ENCODE results near the gene ADD2. TPM values are rescaled to one million over a fixed set of nuclear protein-coding genes. Genes with fewer than 3 reads are reported as not detected.

Gene ADD2
- total RNA-seq, 2 donors from 2014 or later, result 0.41 to 1.6 TPM

DNA sequence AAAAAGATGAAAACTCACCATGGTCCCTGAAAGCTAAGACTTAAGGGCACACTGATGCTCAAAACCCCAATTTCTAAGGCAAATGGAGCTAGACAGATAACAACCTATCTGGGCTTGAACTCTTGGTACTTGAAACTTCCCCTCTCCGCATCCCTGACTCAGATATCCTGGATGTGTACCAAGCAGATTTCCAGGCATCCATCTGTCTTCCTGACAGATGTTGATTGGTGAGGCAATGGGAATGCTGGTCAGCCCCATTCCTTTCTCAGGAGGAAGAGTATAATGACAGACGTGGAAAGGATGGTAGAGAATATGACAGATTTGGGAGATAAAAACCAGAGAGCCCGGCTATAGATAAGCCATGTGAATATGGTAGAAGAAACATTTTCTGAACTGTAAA lies 69.2 kb downstream of the ADD2 start:
- TF ChIP-seq, protein P1, sequence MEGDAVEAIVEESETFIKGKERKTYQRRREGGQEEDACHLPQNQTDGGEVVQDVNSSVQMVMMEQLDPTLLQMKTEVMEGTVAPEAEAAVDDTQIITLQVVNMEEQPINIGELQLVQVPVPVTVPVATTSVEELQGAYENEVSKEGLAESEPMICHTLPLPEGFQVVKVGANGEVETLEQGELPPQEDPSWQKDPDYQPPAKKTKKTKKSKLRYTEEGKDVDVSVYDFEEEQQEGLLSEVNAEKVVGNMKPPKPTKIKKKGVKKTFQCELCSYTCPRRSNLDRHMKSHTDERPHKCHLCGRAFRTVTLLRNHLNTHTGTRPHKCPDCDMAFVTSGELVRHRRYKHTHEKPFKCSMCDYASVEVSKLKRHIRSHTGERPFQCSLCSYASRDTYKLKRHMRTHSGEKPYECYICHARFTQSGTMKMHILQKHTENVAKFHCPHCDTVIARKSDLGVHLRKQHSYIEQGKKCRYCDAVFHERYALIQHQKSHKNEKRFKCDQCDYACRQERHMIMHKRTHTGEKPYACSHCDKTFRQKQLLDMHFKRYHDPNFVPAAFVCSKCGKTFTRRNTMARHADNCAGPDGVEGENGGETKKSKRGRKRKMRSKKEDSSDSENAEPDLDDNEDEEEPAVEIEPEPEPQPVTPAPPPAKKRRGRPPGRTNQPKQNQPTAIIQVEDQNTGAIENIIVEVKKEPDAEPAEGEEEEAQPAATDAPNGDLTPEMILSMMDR (IDR thresholded peaks at IDR 0.05), result no peak
- H3K27me3 ChIP-seq (replicated peaks; ENCODE audit: insufficient read depth), result no peaks in the 10 kb centered on the region
- no peak overlapping the region for H3K27ac ChIP-seq
- DNase-seq (ENCODE audit: low spot score), result no peak
- H3K36me3 ChIP-seq, result no peaks in the 10 kb centered on the region
- no peaks in the 10 kb centered on the region for H3K9me3 ChIP-seq
- H3K4me3 ChIP-seq, result no peak overlapping the region
- H3K4me1 ChIP-seq (ENCODE audit: control insufficient read depth in 1 of 2, low read depth in 2 of 2), result no peaks in the 10 kb centered on the region
- no peak for ATAC-seq (ENCODE audit: insufficient number of reproducible peaks, low FRiP score, low read depth)

DNA sequence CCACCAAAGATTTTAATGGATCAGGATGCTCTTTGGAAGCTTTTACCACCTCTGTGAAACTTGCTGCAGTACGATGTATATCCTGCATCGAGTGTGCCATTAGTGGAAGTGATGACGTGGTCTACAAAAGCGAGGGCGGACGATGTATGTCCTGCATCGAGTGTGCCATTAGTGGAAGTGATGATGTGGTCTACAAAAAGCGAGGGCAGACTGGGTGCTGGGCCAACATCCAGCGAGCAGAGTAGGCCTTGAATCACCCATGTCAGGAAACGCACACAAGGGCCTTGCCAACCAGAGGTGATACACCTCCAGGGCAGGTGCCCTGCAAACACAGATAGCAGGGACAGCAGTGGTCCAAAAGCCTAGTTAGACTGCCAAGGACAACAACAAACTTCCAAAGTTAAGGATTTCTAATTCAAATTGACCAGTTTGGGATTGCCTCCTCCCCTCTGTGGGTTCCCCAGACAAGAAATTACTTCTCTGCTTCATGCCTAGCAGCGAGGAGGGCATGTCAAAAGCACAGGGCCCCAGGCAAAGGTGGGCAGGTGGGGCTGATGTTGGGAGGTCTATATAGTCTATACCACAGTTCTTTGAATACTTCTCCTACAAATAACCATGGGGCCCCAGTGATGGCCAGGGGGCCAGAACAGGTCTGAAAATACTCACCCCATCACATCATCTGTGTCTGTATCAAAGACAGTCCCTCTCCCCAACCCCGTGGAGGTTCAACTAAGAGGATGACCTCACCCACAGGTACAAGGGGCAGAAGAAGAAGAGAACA lies 70.2 kb downstream of the ADD2 start:
- TF ChIP-seq, protein P1 (IDR thresholded peaks at IDR 0.05), result no peak
- Histone ChIP-seq H3K4me3 (no peak overlapping the region), H3K4me1 (ENCODE audit: control insufficient read depth in 1 of 2, low read depth in 2 of 2) (no peaks in the 10 kb centered on the region), H3K9me3 (no peaks in the 10 kb centered on the region), H3K36me3 (no peaks in the 10 kb centered on the region), H3K27me3 (replicated peaks; ENCODE audit: insufficient read depth) (no peaks in the 10 kb centered on the region), H3K27ac (no peak overlapping the region)
- DNase-seq (ENCODE audit: low spot score) (no peak), ATAC-seq (ENCODE audit: insufficient number of reproducible peaks, low FRiP score, low read depth) (no peak)

DNA sequence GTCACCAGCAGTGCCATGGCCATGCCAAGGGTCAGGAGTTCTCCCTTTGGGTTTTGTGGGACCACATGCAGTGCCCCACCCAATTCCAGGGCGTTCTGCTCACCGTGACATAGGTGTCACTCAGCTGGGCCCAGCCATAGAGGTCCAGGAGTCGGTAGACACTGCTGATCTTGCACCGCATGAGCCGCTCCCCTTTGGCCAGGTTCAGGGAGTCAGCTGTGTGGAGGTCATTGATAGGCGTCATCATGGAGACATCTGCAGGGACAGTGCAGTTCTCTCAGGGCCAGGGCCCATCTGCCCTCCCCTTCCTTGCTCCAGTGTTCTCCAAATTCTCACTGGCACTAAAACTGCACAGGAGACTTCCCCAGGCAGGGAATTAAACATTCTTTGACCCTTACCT lies 71.9 kb downstream of the ADD2 start:
- Histone ChIP-seq H3K4me1 (ENCODE audit: control insufficient read depth in 1 of 2, low read depth in 2 of 2) (no peaks in the 10 kb centered on the region), H3K27me3 (replicated peaks; ENCODE audit: insufficient read depth) (no peaks in the 10 kb centered on the region), H3K36me3 (no peaks in the 10 kb centered on the region), H3K9me3 (no peaks in the 10 kb centered on the region), H3K27ac (no peak overlapping the region), H3K4me3 (no peak overlapping the region)
- TF ChIP-seq, protein P1 (IDR thresholded peaks at IDR 0.05), result no peak
- DNase-seq (ENCODE audit: low spot score) (no peak), ATAC-seq (ENCODE audit: insufficient number of reproducible peaks, low FRiP score, low read depth) (no peak)

DNA sequence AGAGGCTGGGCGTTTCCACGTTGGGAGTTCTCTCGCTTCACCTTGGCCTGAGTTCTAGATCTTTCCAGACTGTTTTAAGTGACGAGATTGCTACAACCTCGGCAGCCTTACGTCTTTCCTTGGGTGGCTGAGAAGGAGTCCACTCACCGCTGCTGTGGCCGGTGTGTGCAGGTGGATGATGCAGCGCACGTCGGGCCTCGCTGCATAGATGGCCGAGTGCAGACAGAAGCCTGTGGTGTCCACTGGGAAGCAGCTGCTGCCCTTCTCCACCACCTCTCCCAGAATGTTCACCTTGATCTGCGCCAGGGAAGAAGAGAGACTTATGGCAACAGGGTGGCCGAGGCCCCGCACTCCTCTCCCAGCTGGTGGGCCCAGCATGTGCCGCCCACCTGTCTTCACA lies 75.7 kb downstream of the ADD2 start:
- DNase-seq (ENCODE audit: low spot score) (no peak), ATAC-seq (ENCODE audit: insufficient number of reproducible peaks, low FRiP score, low read depth) (no peak)
- Histone ChIP-seq H3K4me1 (ENCODE audit: control insufficient read depth in 1 of 2, low read depth in 2 of 2) (no peaks in the 10 kb centered on the region), H3K27me3 (replicated peaks; ENCODE audit: insufficient read depth) (no peaks in the 10 kb centered on the region), H3K4me3 (no peak overlapping the region), H3K9me3 (no peaks in the 10 kb centered on the region), H3K27ac (no peak overlapping the region), H3K36me3 (no peaks in the 10 kb centered on the region)
- TF ChIP-seq, protein P1 (IDR thresholded peaks at IDR 0.05), result no peak

DNA sequence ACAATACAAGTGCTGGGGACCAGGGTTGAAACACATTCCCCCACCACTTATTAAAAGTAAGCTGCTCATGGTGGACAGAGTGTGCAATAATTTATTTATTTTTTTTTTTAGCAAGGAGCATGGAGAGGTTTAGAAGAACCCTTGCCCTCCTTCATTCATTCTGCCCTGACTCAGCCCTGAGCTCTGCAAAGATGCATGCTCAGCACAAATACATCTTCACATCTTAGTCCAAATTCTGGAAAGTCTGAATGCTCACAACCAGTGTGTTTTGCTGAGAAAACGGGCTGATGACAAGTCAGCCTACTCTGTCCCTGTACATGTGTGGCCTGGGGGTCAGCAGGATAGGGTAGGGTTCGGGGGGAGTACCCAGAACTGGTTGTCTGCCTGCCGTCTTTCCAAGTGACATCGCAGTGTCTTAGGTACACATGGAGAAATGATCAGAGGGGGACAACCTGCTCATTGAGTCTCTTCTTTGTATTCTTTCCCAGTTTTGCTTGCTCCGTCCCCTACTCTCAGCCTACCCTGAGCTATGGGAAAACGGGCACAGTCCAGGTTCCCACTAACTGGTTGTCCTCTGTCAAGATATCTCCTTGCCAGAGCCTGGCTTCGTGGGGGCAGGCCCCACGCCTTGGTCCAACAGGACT lies 76.4 kb downstream of the ADD2 start:
- DNase-seq (ENCODE audit: low spot score) (no peak), ATAC-seq (ENCODE audit: insufficient number of reproducible peaks, low FRiP score, low read depth) (no peak)
- Histone ChIP-seq H3K36me3 (no peaks in the 10 kb centered on the region), H3K27me3 (replicated peaks; ENCODE audit: insufficient read depth) (no peaks in the 10 kb centered on the region), H3K4me3 (no peak overlapping the region), H3K4me1 (ENCODE audit: control insufficient read depth in 1 of 2, low read depth in 2 of 2) (no peaks in the 10 kb centered on the region), H3K27ac (no peak overlapping the region), H3K9me3 (no peaks in the 10 kb centered on the region)
- TF ChIP-seq, protein P1 (IDR thresholded peaks at IDR 0.05), result no peak

All from thoracic aorta (tissue), 2 donors.